H9 (cell line): ENCODE data around the gene CPM. TPM values are rescaled to one million over a fixed set of nuclear protein-coding genes. Genes with fewer than 3 reads are reported as not detected.
"Not testable (repeated sequence)": the region's sequence is repeated elsewhere in the genome, so short reads cannot be mapped to it uniquely, and the experiment has no call there.

Source experiments
- DNase-seq: peaks from one replicate; pipeline ENCODE4 v3.0.0-alpha.2; 2017
- H2AFZ ChIP-seq: one replicate; pipeline ENCODE4 v1.6.1; 2013; ENCODE audit warnings: mild to moderate bottlenecking, low read length, control low read depth, moderate library complexity
- H2AK5ac ChIP-seq: 2 replicates; pipeline ENCODE4 v1.6.1; 2013; ENCODE audit warnings: low read length, control low read depth, mixed read lengths; ENCODE audit not compliant: insufficient read length
- H2BK120ac ChIP-seq: one replicate; pipeline ENCODE4 v1.6.1; 2013; ENCODE audit warnings: low read depth, mild to moderate bottlenecking, low read length, control low read depth, inconsistent platforms; ENCODE audit not compliant: poor library complexity, severe bottlenecking
- H2BK12ac ChIP-seq: 2 replicates; pipeline ENCODE4 v1.6.1; 2013; ENCODE audit warnings: low read length, control low read depth, mixed read lengths, low read depth; ENCODE audit not compliant: insufficient read length
- H2BK15ac ChIP-seq: 2 replicates; pipeline ENCODE4 v1.6.1; 2013; ENCODE audit warnings: low read depth, low read length, control low read depth
- H2BK20ac ChIP-seq: one replicate; pipeline ENCODE4 v1.6.1; 2013; ENCODE audit warnings: low read depth, mild to moderate bottlenecking, low read length, control low read depth, inconsistent platforms; ENCODE audit not compliant: poor library complexity, severe bottlenecking
- H2BK5ac ChIP-seq: 2 replicates; pipeline ENCODE4 v1.6.1; 2013; ENCODE audit warnings: low read length, control low read depth, mixed read lengths; ENCODE audit not compliant: insufficient read length
- H3K14ac ChIP-seq: 2 replicates; pipeline ENCODE4 v1.6.1; 2013; ENCODE audit warnings: low read length, control low read depth; ENCODE audit not compliant: insufficient read depth
- H3K18ac ChIP-seq: 2 replicates; pipeline ENCODE4 v1.6.1; 2013; ENCODE audit warnings: low read depth, mild to moderate bottlenecking, mixed read lengths, low read length, control low read depth; ENCODE audit not compliant: insufficient read length
- H3K23ac ChIP-seq: 2 replicates; pipeline ENCODE4 v1.6.1; 2013; ENCODE audit warnings: low read length, control low read depth, mixed read lengths, low read depth; ENCODE audit not compliant: insufficient read length
- H3K23me2 ChIP-seq: 2 replicates; pipeline ENCODE4 v1.6.1; 2013; ENCODE audit warnings: low read depth, mild to moderate bottlenecking, mixed read lengths, low read length, control low read depth; ENCODE audit not compliant: insufficient read length, poor library complexity, severe bottlenecking
- H3K27ac ChIP-seq: 2 replicates; pipeline ENCODE4 v1.5.1; 2013; ENCODE audit warnings: low read length, control low read depth, mixed read lengths, low read depth; ENCODE audit not compliant: insufficient read length
- H3K27me3 ChIP-seq: 2 replicates; pipeline ENCODE4 v1.6.1; 2013; ENCODE audit warnings: low read length, control low read depth, inconsistent platforms; ENCODE audit not compliant: insufficient read depth
- H3K4ac ChIP-seq: 2 replicates; pipeline ENCODE4 v1.6.1; 2013; ENCODE audit warnings: low read depth, mild to moderate bottlenecking, control low read depth, inconsistent platforms, low read length, moderate library complexity
- H3K4me1 ChIP-seq: 2 replicates; pipeline ENCODE4 v1.6.1; 2013; ENCODE audit warnings: low read length, control low read depth, inconsistent platforms; ENCODE audit not compliant: insufficient read depth
- H3K4me2 ChIP-seq: 2 replicates; pipeline ENCODE4 v1.6.1; 2013; ENCODE audit warnings: low read length, control low read depth, mixed read lengths; ENCODE audit not compliant: insufficient read length, insufficient read depth
- H3K56ac ChIP-seq: 2 replicates; pipeline ENCODE4 v1.6.1; 2013; ENCODE audit warnings: low read depth, mild to moderate bottlenecking, mixed read lengths, low read length, control low read depth; ENCODE audit not compliant: insufficient read length
- H3K79me1 ChIP-seq: 2 replicates; pipeline ENCODE4 v1.6.1; 2013; ENCODE audit warnings: low read depth, mild to moderate bottlenecking, moderate library complexity, low read length, control low read depth, inconsistent platforms; ENCODE audit not compliant: insufficient read depth, poor library complexity, severe bottlenecking
- H3K79me2 ChIP-seq: 2 replicates; pipeline ENCODE4 v1.6.1; 2013; ENCODE audit warnings: low read length, control low read depth, inconsistent platforms; ENCODE audit not compliant: insufficient read depth
- H3K9ac ChIP-seq: 2 replicates; pipeline ENCODE4 v1.6.1; 2013; ENCODE audit warnings: low read length, control low read depth, mixed read lengths; ENCODE audit not compliant: insufficient read length; ENCODE audit errors: extremely low read depth
- H3K9me3 ChIP-seq: one replicate; pipeline ENCODE4 v1.6.1; 2013; ENCODE audit warnings: low read depth, low read length, inconsistent platforms; ENCODE audit not compliant: control insufficient read depth
- H3T11ph ChIP-seq: one replicate; pipeline ENCODE4 v1.6.1; 2013; ENCODE audit warnings: mild to moderate bottlenecking, low read length, control low read depth, inconsistent platforms
- H4K20me1 ChIP-seq: one replicate; pipeline ENCODE4 v1.6.1; 2013; ENCODE audit not compliant: control insufficient read depth, insufficient read length, insufficient read depth
- H4K5ac ChIP-seq: 2 replicates; pipeline ENCODE4 v1.6.1; 2013; ENCODE audit warnings: low read depth, mild to moderate bottlenecking, mixed read lengths, low read length, control low read depth; ENCODE audit not compliant: insufficient read length
- H4K8ac ChIP-seq: replicated peaks from 2 replicates; pipeline ENCODE4 v1.6.1; 2013; ENCODE audit warnings: low read length, control low read depth, mixed read lengths, low read depth; ENCODE audit not compliant: insufficient read length
- H4K91ac ChIP-seq: 2 replicates; pipeline ENCODE4 v1.6.1; 2013; ENCODE audit warnings: low read depth, mild to moderate bottlenecking, moderate library complexity, mixed read lengths, low read length, control low read depth; ENCODE audit not compliant: insufficient read length
- H3K27ac Mint-ChIP-seq, 3 experiments: 2 replicates in 2 of 3; 3 replicates in 1 of 3; pipeline ENCODE4 v1.8.0; 2020 to 2021; ENCODE audit warnings: mixed read lengths in 3 of 3, mild to moderate bottlenecking in 1 of 3, moderate library complexity in 1 of 3
- H3K27me3 Mint-ChIP-seq: 2 replicates; pipeline ENCODE4 v1.8.0; 2021; ENCODE audit warnings: low read depth, mild to moderate bottlenecking, moderate library complexity, mixed read lengths
- H3K36me3 Mint-ChIP-seq, 3 experiments: 2 replicates in 2 of 3; 3 replicates in 1 of 3; pipeline ENCODE4 v1.8.0; 2020 to 2021; ENCODE audit warnings: low read depth in 3 of 3, mixed read lengths in 3 of 3; ENCODE audit not compliant: insufficient read depth in 1 of 3
- H3K4me1 Mint-ChIP-seq, 2 experiments: 2 replicates each; pipeline ENCODE4 v1.8.0; 2020; ENCODE audit warnings: mixed read lengths in 2 of 2
- H3K4me3 Mint-ChIP-seq, 2 experiments: 2 replicates in 1 of 2; 3 replicates in 1 of 2; pipeline ENCODE4 v1.8.0; 2020 to 2021; ENCODE audit warnings: mild to moderate bottlenecking in 2 of 2, mixed read lengths in 2 of 2, moderate library complexity in 1 of 2
- H3K9me3 Mint-ChIP-seq, 2 experiments: 2 replicates in 1 of 2; 3 replicates in 1 of 2; pipeline ENCODE4 v1.8.0; 2020; ENCODE audit warnings: mild to moderate bottlenecking in 2 of 2, mixed read lengths in 2 of 2, moderate library complexity in 1 of 2
- CTCF ChIP-seq: fragments of 200-600 bp; sonication (generic); conservative IDR thresholded peaks from 3 replicates; pipeline ENCODE4 v1.8.0; 2021; ENCODE audit warnings: antibody characterized with exemption, mild to moderate bottlenecking
- WGBS: extraction: QIAGEN DNeasy Blood & Tissue Kit; methylation state at CpG from one replicate; pipeline ENCODE4 v1.1.7; 2013; ENCODE audit warnings: missing lambda C conversion rate, low lambda C conversion rate, mixed read lengths; ENCODE audit not compliant: insufficient read length; ENCODE audit errors: extremely low coverage; 5-methylcytosine and 5-hydroxymethylcytosine counted together
- total RNA-seq: library from RNA; stranded (reverse); gene quantifications from 2 replicates; pipeline ENCODE4 v1.2.1, GENCODE V29; 2021

The CPM gene
- total RNA-seq, 1 experiment from 2014 or later: 1.2 TPM

GRCh38 chr12:68821357-68822188 is 111.4 kb downstream of the CPM start:
- H3K27ac ChIP-seq: no peak overlapping the region
- no peak overlapping the region for H2AK5ac ChIP-seq
- no peak overlapping the region for H2BK15ac ChIP-seq
- H2BK20ac ChIP-seq: no peak overlapping the region
- peaks cover 28 to 83% (median 76%) of the 10 kb centered on the region in 3 experiments; a peak in 6 of 7 replicates for H3K36me3 Mint-ChIP-seq
- H3K79me2 ChIP-seq: no peaks in the 10 kb centered on the region
- H3K27ac Mint-ChIP-seq: peak overlapping the region in 1 of 3 experiments; percentile 61; a peak in 1 of 7 replicates
- no peaks in the 10 kb centered on the region for H3K9me3 ChIP-seq
- no peak overlapping the region for H3K9ac ChIP-seq
- no peaks in the 10 kb centered on the region for H3K23me2 ChIP-seq
- H3K4ac ChIP-seq: no peak overlapping the region
- no peak overlapping the region for H4K5ac ChIP-seq
- H4K91ac ChIP-seq: no peak overlapping the region
- no peaks in the 10 kb centered on the region for H3K79me1 ChIP-seq
- DNase-seq: no peak
- no peak overlapping the region for H3K23ac ChIP-seq
- no peak overlapping the region for H2BK120ac ChIP-seq
- H3K27me3 ChIP-seq: no peaks in the 10 kb centered on the region
- no peaks in the 10 kb centered on the region for H3K4me1 Mint-ChIP-seq
- no peaks in the 10 kb centered on the region for H3K9me3 Mint-ChIP-seq
- no peak overlapping the region for H3T11ph ChIP-seq
- no peak overlapping the region for H3K18ac ChIP-seq
- H4K8ac ChIP-seq: no peak overlapping the region
- no peak overlapping the region for H3K14ac ChIP-seq
- no CpG with 5 or more reads among the region's 6 CpGs for WGBS
- no peak overlapping the region for H2AFZ ChIP-seq
- H4K20me1 ChIP-seq: no peaks in the 10 kb centered on the region
- no peak overlapping the region for H3K4me3 Mint-ChIP-seq
- H3K27me3 Mint-ChIP-seq: no peaks in the 10 kb centered on the region
- no peak overlapping the region for H2BK5ac ChIP-seq
- no peaks in the 10 kb centered on the region for H3K4me1 ChIP-seq
- no peak overlapping the region for H3K4me2 ChIP-seq
- no peak overlapping the region for H3K56ac ChIP-seq
- no peak for TF ChIP-seq CTCF
- H2BK12ac ChIP-seq: no peak overlapping the region

GRCh38 chr12:68819481-68819880 is 113.5 kb downstream of the CPM start:
- not testable (repeated sequence) for H2BK20ac ChIP-seq, H3K27ac Mint-ChIP-seq, H3K56ac ChIP-seq, H3K18ac ChIP-seq, H3K4me2 ChIP-seq, H3K4ac ChIP-seq, H3K9me3 ChIP-seq, H4K20me1 ChIP-seq, H2BK5ac ChIP-seq, H3K27me3 Mint-ChIP-seq, H3K23me2 ChIP-seq, H3K4me1 Mint-ChIP-seq, H2BK15ac ChIP-seq, H3K79me1 ChIP-seq, H2AK5ac ChIP-seq, H3T11ph ChIP-seq, H3K4me1 ChIP-seq, H2BK12ac ChIP-seq, DNase-seq, H3K27me3 ChIP-seq, H2AFZ ChIP-seq, H3K14ac ChIP-seq, H3K79me2 ChIP-seq, H3K9me3 Mint-ChIP-seq, H3K23ac ChIP-seq, H3K27ac ChIP-seq, H3K4me3 Mint-ChIP-seq, H4K5ac ChIP-seq, H2BK120ac ChIP-seq, H3K9ac ChIP-seq, H4K8ac ChIP-seq, H4K91ac ChIP-seq
- no CpG with 5 or more reads among the region's 13 CpGs for WGBS
- H3K36me3 Mint-ChIP-seq: peaks cover 18 to 82% (median 71%) of the 10 kb centered on the region in 3 experiments; a peak in 6 of 7 replicates
